Vagina (tissue), 2 donors: ENCODE data around the gene GALNT17.

Experiments used
- CTCF ChIP-seq, 3 experiments: fragments of 450-650 bp in 2 of 3; fragments of 200-600 bp in 1 of 3; sonication (generic) in 1 of 3; IDR thresholded peaks; one replicate each; pipeline ENCODE4 v1.5.1; 2017 to 2019; ENCODE audit warnings: antibody characterized with exemption in 3 of 3, mild to moderate bottlenecking in 2 of 3, moderate library complexity in 2 of 3
- POLR2A ChIP-seq, 2 donors: fragments of 450-650 bp; IDR thresholded peaks; one replicate each; pipeline ENCODE4 v1.6.1; 2017; ENCODE audit warnings: antibody characterized with exemption in 2 of 2, mild to moderate bottlenecking in 2 of 2, moderate library complexity in 2 of 2

DNA sequence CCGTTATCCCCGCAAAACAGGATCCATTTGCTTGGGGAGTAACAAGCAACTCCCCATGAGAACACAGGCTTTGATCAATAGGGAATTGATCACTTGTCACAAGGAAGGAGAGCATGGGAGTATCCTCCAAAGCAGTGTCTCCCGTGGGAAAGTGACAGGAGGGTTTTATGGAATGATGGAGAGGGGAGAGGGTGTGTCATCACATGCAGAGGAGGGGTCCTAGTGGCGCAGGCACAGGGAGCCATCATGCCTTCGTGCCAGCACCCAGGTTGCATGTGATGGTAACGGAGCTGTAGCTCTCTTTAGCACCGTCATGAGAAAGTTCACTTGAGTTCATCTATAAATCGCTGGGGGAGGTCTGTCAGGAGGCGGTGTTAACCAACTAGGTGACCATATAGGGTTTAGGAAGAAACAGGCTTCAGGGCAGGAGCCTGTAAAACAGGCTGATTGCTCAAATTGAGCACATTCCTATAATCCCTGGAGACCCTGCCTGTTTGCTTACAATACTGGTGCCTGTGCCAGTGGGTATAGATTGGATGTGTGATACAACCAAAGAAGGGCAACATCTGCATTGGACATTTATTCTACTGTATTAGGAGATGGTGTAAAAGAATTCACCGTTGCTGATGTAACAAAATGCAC lies 428.5 kb downstream of the GALNT17 start:
- TF ChIP-seq POLR2A (IDR thresholded peaks at IDR 0.05) (no peak), CTCF (IDR thresholded peaks at IDR 0.05) (no peak)
